HL-60 (cell line): ENCODE data around the gene OGN.
A peak's percentile ranks its signal among the peaks of the same experiment; 100 is the strongest.

Source experiments
- DNase-seq, 2 experiments: peaks; one replicate each; pipeline ENCODE4 v3.0.0-alpha.2; 2010 to 2020; ENCODE audit warnings: low read depth in 1 of 2, low spot score in 1 of 2
- H3K27ac ChIP-seq: fragments of 250-450 bp; sonication (Bioruptor Pico); replicated peaks from 2 replicates; pipeline ENCODE4 v1.5.1; 2020; ENCODE audit warnings: mild to moderate bottlenecking, moderate library complexity
- H3K27me3 ChIP-seq: fragments of 250-450 bp; sonication (Bioruptor Pico); 2 replicates; pipeline ENCODE4 v1.5.1; 2021; ENCODE audit warnings: mild to moderate bottlenecking, moderate library complexity; ENCODE audit not compliant: insufficient read depth, poor library complexity, severe bottlenecking
- H3K4me3 ChIP-seq: replicated peaks from 2 replicates; pipeline ENCODE4 v1.5.1; 2011; ENCODE audit warnings: mild to moderate bottlenecking, control low read depth, low read length; ENCODE audit not compliant: insufficient read depth
- CTCF ChIP-seq: IDR thresholded peaks from one replicate; pipeline ENCODE4 v1.5.1; 2011; ENCODE audit warnings: low read length, control low read depth, inconsistent platforms; ENCODE audit not compliant: insufficient read depth
- GABPA ChIP-seq: IDR thresholded peaks from 2 replicates; pipeline ENCODE4 v1.6.1; 2012; ENCODE audit warnings: low read depth
- POLR2AphosphoS5 ChIP-seq: IDR thresholded peaks from 2 replicates; pipeline ENCODE4 v1.6.1; 2012; ENCODE audit warnings: low read depth
- SPI1 ChIP-seq: IDR thresholded peaks from 2 replicates; pipeline ENCODE4 v1.6.1; 2012; ENCODE audit warnings: low read depth, mild to moderate bottlenecking, borderline replicate concordance
- TF ChIP-seq, protein P1 (sequence below): IDR thresholded peaks from 2 replicates; pipeline ENCODE4 v1.6.1; 2012; ENCODE audit warnings: low read depth; ENCODE audit not compliant: insufficient replicate concordance

OGN gene

DNA sequence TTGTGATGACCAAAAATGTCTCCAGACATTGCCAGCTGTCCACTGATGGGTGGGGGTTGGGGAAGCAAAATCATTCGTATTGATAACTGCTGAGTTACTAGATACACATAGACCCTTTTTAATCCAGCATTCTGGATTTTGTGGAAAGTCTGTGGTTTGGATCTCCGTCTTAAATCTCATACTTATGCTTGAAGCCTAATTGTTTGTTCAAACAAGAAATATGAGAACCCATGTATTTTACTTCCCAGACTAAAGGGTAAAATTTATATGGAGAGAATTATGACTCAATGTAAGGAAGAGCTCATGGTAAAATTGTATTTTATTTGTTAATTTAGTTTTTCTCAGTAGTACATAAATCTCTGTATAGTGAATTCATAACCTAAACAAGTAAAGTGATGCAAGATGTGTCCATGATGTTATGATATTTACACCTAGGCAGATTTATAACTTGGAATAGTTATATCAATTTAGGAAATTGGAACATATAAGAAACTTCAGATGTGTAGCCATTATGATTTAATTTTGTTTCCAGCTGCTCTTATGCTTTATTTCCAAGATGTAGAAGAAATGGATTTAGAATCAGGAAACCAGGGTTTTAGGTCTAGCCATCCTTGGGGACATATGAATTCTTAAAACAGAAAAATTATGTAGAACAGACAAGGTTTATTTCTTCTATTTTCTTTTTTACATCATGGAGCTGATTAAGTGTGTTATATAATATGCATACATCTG is 4.5 kb upstream of the OGN start:
- Histone ChIP-seq H3K4me3 (no peak overlapping the region), H3K27me3 (no peaks in the 10 kb centered on the region), H3K27ac (no peak overlapping the region)
- no peak for DNase-seq
- TF ChIP-seq POLR2AphosphoS5 (no peak), GABPA (no peak), CTCF (no peak), SPI1 (no peak)
- TF ChIP-seq, protein P1, sequence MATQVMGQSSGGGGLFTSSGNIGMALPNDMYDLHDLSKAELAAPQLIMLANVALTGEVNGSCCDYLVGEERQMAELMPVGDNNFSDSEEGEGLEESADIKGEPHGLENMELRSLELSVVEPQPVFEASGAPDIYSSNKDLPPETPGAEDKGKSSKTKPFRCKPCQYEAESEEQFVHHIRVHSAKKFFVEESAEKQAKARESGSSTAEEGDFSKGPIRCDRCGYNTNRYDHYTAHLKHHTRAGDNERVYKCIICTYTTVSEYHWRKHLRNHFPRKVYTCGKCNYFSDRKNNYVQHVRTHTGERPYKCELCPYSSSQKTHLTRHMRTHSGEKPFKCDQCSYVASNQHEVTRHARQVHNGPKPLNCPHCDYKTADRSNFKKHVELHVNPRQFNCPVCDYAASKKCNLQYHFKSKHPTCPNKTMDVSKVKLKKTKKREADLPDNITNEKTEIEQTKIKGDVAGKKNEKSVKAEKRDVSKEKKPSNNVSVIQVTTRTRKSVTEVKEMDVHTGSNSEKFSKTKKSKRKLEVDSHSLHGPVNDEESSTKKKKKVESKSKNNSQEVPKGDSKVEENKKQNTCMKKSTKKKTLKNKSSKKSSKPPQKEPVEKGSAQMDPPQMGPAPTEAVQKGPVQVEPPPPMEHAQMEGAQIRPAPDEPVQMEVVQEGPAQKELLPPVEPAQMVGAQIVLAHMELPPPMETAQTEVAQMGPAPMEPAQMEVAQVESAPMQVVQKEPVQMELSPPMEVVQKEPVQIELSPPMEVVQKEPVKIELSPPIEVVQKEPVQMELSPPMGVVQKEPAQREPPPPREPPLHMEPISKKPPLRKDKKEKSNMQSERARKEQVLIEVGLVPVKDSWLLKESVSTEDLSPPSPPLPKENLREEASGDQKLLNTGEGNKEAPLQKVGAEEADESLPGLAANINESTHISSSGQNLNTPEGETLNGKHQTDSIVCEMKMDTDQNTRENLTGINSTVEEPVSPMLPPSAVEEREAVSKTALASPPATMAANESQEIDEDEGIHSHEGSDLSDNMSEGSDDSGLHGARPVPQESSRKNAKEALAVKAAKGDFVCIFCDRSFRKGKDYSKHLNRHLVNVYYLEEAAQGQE, result no peak

DNA sequence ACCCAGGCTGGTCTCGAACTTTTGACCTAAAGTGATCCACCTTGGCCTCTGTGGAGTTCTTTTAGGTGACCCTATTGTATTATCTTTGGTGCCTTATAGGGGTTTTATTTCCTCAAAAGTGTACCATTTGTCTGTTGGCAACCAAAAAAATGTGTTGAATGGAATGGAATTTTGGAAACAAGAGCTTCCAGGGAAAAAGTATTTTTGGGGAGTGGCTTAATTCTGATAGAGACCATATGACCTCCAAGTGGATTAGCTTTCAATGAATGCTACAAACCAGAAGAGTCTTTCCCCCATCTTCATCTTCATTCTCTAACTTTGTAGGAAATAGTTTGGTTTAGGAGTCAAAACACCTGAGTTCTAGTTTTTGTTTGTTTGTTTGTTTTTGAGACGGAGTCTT is 3.4 kb upstream of the OGN start:
- Histone ChIP-seq H3K4me3 (no peak overlapping the region), H3K27me3 (no peaks in the 10 kb centered on the region), H3K27ac (no peak overlapping the region)
- DNase-seq, result no peak
- no peak for TF ChIP-seq CTCF
- no peak for TF ChIP-seq POLR2AphosphoS5
- TF ChIP-seq SPI1, result no peak
- no peak for TF ChIP-seq GABPA
- TF ChIP-seq, protein P1, result no peak

DNA sequence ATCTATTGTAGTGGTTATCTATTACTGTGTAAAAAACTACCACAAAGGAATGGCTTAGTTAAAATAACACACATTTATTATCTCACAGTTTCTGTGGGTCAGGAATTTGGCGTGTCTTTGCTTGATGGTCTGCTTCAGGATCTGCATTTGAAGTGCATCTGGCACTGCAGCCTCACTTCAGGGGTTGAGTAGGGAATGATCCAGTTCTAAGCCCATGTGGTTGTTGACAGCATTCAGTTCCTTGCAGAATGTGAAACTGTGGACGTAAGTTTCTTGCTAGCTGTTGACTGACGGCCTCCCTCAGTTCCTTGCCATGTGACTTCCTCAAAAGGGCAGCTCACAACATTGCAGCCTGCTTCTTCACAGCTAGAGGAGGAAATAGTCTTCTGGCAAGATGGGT is 2.1 kb upstream of the OGN start:
- Histone ChIP-seq H3K4me3 (no peak overlapping the region; the same call in 1 of the 2 replicates), H3K27me3 (no peaks in the 10 kb centered on the region), H3K27ac (peak overlapping the region; percentile 49)
- peak; percentile 3 to 87 for DNase-seq
- TF ChIP-seq POLR2AphosphoS5, result 0 out of 2 replicates have a peak, but pooled peaks have one; percentile 27
- TF ChIP-seq SPI1, result peak; percentile 94
- TF ChIP-seq GABPA, result no peak
- TF ChIP-seq CTCF, result no peak
- TF ChIP-seq, protein P1, result no peak
